Putamen (tissue), 1 donor: ENCODE data around the gene MTFR1L.

Source experiments
- DNase-seq: peaks from one replicate; pipeline ENCODE4 v3.0.0-alpha.2; 2016; ENCODE audit warnings: low spot score

MTFR1L gene

DNA sequence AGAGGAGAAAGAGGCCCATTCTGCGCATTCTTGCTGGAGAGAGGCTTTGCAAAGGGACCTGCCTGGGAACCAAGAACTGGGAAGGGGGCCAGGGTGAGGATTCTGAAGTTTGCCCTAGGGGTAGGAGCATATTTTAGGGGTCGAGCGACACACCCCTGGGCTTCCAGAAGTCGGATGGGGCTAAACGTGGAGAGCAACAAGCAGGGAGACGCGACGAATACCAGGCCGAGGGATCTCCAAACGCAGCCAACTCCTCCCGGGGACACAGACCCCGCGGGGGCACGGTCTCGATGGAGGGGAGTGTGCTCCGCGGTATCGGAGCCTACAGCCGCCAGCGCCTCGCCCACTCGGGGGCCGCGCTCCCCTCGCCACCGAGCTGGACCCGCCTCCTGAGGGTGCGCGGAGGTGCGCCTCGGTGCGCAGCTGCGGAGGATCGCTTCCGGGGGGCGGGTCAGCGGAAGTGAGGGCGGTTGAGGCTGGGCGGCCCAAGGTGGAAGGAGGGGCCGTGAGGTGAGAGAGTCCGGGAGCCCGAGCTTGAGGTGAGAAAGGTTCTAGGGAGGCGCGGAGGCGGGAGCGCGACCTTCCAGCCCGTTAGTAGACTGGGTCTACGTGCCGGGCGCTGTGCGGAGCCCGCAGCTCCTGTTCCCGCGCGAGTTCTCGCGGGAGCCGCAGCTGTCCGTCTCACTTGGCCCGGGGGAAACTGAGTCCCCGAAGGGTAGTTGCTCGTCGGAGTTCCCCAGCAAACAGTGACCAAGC, at the start of gene MTFR1L:
Gene MTFR1L (plus strand): TSS at position 464 of the 756 bp plus-strand sequence. CDS start 3,151 bp downstream, outside the sequence.
- DNase-seq = peak; percentile 82

DNA sequence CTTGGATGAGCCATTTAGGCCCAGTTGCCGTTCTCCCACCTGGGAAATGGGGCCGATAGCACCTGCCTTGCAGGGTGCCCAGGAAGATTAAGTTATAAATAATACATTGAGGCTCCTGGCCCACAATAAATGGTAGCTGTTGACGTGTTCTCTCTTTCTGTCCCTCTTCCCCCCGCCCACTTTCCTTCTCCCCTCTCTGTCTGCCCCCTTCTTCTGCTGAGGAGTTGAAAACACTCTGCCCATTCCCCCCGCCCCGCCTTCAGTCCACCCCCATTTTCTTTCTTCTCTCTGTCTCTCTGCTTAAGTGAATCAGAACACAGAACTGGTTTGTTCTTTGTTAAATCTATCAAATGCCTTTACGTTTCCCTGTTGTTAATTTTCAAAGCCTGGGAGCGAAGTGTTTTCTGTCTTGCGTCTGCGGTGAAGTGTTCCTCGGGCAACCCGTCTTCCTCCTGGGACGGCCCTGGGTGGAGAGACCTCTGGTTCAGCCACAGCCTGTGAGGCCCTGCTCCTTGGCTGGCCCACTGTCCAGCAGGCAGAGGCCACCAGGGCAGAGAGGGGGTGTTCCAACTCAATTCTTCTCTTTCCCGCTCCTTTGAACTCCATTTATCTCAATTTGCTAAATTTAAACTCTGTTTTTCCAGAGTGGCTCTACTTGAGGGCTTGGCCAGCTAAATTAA, 49.1 kb upstream of the MTFR1L start:
- no peak for DNase-seq

DNA sequence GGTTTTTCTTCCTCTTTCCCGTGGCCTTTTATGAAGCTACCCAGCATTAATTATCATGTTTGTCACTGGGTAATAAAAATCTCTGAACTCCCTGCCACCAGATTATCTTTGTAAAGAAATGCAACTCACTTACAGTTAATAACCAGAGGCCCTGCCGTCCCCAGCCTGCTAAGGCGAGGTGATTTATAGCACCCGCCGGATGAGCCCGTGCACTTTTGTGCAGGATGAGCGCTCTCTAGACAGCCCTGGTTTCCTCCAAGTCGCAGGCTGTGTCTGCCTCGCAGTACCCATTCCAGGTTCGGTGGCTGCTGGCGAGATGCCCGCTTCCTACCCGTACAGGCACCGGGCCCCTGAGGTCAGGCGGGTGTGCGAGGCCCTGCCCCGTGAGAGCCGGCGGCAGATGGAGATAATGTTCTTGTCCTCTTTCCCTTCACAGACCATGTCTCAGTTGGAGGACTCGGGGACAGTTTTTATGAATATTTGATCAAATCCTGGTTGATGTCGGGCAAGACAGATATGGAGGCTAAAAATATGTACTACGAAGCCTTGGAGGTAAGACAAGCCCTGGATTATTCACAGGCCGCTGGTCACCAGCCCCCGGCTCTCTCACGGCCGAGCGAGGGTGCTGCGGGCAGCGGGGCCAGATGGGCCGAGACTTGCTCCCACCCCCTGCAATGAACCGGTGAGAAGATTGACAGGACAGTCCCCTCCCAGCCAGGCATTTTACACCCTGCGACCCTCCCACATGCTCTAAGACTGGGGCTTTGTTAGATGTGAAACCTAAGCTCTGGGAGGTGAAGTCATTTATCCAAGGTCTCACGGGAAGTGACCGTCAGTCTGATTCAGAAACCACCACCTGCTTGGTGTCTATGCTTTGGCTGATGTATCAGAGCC, 48.3 kb upstream of the MTFR1L start:
- no peak for DNase-seq

DNA sequence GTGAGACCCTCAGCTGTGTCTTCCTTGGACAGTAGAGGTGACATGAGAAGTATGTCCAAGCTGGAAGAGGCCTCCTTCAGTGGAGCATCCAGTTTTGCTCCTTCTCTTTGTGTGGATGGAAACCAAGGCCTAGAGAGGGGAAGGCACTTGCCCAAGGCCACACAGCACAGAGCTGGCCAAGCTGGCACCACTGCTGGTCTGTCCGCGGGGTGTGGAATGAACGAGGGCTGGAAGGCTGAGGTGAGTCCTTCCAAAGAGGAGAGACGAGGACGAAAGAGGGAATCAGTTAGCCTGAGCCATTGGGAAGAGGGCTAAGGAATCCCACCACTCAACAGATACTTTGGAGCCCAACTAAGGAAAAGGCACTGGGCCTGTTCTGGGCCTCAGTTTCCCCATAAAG, 47.6 kb upstream of the MTFR1L start:
- no peak for DNase-seq

DNA sequence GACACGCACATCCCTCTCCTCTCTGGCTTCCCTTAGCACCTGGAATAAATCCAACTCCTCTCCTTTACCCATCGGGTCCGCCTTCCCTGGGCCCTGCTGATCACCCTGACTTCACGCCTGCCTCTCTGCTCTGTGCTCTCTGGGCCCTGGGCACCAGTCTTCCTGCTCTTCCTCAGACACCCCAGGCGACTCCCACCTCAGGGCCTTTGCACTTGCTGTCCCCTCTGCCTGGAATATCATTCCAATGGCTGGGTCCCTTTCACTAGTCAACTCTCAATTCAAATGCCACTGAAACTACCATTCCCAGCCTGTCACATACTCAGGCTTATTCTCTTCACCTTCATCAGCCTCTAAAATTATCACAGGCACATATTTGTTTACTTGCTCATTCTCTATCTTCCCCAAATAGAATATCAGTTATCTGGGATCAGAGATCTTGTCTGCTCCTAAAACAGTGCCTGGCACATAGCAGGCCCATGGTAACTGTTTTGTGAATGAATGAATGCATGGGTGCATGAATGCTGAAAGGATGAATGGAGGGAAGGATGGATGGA, 47.0 kb upstream of the MTFR1L start:
- DNase-seq = no peak

DNA sequence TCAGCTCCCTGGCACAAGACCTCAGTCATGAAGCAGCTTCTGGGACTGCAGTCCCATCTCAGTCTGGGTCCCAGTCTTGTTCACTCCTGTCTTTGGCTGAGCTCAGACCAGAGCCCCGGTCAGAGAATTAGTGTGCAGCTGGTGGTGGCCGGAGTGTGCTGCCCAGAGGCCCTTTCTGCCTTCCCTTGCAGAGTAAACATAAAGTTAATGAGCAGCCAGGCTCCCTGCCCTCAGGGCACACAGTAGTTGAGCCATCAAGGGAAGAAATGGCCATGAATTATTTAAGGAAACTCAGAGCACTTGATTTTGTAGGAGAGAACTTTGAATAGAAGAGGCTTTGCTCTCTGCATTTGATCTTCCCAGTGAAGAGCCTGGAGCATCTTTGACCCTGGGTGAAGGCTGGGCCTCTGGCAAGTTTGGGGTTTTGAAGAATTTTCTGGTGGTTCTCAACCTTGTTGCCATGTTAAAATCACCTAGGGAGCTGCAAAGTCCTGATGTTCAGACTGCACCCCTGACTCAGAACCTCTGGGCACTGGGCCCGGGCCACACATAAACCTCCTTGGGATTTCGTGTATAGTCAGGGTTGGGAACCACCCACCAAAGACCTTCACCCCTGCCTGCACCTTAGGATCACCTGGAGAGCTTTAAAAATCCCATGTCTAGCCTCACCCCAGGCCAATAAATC, 46.2 kb upstream of the MTFR1L start:
- no peak for DNase-seq

DNA sequence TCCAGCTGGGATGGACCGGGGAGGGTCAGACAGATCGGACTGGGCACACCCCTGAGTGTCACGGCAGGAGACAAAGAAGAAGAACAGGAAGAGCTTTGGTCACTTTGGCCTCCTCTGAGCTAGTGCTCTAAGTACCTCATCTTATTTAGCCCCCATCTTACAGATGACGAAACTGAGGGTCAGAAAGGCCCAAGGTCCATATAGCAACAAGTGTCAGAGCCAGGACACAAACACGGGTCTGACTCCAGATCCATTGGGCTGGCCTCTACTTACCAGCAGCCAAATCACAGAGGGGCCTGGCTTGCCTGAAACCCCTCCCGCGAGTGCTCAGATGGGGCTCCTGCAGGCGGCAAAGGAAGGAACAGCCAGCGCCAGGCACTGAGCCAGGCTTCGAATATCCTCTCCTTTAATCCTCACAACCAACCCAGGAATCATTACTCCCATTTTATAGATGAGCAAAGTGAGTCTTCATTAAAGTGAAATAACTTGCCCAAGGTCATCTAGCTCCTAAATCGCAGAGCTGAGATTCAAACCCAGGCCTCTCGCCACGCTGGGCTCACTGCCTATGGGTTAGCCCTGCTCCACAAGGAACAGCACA, 45.4 kb upstream of the MTFR1L start:
- DNase-seq = no peak

DNA sequence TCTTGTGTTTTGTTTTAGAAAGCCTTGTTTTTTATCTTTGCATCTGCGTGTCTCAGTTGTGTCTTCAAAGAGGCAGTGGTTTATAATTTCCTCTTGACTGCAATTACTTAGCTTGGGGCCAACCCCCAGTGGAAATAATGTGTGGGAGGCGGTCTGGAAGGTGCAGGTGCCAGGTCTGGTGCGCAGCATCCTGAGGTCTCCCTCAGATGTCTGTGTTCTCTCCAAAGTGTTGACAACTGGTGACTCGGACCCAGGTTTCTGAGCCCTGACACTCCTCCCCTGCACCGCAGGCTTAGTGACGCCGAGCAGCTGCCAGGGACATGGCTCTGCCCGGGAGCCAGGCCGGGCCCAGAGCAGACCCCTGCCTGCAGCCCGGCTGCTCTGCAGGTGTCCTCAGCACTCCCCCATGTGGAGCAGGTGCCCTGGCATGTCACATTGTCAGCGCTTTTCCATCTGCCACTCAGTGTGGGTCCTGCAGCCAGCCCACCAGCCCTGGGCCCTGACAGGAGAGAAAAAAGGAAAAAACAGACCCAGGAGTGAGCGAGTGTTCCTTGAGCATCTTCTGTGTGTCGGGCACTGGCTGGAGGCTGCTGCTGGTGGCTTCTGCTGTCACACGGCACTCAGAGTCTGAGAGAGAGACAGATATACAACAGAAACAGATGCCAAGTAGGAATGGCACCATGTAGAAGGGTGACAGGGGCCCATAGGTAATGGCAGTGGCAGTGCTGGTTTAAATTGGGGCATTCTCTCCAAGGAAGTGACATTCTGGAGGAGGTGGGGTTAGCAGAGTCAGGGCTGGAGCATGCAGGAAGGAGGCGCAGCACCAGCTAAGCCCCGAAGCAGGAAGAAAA, 44.6 kb upstream of the MTFR1L start:
- DNase-seq = no peak

DNA sequence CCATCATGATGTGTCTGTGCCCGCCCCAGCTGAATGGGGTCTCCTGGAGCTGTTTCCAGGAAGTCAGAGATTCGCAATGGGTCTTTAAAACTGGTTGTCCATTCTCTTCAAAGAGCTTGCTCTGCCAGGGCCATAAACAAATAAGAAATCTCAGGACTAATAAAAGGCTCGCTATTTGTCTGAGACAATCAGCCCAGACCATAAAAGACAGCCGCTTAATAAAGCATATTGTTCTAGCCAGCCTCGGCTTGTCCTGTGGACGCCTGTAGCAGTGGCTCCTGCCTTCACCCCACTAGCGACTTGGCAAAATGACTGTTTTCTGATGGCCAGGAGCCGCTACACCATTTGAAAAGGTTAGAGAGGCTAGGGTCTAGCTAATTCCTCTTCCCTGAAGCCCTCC, 40.4 kb upstream of the MTFR1L start:
- DNase-seq = no peak

DNA sequence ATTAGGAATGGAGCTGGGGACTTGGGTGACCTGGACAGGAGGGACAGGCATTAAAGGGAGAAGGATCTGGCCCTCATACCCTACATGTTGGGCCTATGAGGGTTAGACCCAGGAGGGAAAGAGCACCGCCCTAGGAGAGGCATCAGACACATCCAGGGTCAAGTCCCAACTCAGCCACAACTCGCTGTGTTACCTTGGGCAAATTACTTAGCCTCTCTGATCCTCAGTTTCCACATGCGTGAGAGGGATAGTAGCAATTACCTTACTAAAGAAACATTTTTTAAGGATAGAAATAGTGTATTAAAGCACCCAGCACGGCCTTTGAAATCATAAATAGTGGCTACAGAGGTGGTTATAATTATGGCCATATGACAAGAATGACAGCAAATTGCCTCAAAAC, 39.9 kb upstream of the MTFR1L start:
- DNase-seq = no peak

DNA sequence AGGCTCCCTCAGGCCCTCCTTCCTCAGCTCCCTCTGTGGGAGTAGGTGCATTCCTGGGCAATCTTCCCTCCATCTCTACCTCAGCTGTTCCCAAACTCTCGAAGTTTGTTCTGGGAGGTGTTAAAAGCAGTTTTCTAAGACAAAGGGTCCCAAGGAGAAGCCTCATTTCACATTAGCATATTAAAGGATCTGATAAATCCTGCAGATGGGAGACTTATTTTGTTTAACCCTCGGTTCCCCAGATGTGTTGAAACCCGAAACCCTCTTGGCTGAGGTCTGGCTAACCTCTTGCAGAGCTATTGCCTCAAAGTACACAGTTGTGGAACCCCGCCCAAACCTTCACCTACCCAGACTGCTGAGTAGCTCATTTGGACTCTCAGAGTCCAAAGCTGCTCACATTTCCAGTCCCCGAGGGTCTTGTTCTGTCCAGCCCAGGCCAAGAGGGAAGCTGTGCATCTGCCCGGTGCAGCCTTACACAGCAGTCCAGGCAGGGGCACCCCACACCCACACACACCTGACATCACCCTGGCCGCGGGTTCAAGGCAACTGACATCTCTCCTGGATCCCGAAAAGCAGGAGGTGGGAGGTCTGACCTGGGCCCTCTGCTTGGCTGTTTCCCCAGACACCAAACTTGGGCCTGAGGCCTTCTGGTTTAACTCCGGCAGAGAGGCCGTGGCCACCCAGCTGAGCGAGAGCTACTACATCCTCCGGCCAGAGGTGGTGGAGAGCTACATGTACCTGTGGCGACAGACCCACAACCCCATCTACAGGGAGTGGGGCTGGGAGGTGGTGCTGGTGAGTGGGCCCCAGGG, 39.2 kb upstream of the MTFR1L start:
- no peak for DNase-seq

DNA sequence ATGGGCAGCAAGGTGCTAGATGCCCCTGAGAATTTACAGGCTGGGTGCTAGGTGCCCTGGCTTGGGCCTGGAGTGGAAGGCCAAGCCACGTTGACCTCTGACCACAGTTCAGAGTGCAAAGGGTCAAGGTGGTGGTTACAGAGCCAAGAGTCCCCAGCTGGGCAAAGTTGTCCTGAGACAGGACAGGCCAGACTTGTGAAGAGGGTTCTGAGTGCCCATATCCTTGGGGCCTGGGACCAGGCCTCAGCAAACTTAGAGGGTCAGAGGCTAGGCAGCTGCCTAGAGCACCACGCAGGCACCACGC, 38.7 kb upstream of the MTFR1L start:
- DNase-seq = no peak

DNA sequence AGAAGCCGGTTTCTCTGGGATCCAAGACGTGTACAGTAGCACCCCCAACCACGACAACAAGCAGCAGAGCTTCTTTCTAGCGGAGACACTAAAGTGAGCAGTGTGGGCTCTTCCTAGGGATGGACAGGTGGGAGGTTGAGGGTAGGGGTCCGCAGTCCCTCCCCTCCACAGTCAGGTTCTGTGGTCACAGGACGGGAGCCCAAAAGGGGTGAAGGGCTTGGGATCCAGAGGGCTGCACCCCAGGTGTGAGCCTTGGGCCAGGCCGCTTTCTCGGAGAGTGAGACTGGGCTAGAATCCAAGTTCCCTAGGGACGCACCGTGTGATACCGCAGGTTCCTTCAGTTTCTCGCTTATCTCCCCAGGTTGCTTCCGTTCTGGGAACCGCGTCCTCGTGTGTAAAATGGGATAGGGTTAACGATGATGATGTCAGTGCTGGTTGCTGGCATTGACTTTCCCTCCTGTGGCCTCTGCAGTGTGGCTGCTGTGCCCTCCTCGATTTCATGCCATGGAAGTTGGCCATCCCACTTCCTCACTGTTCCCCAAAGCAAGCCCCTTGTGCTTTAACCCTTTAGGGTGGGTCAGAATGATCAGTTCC, 37.0 kb upstream of the MTFR1L start:
- DNase-seq = no peak

DNA sequence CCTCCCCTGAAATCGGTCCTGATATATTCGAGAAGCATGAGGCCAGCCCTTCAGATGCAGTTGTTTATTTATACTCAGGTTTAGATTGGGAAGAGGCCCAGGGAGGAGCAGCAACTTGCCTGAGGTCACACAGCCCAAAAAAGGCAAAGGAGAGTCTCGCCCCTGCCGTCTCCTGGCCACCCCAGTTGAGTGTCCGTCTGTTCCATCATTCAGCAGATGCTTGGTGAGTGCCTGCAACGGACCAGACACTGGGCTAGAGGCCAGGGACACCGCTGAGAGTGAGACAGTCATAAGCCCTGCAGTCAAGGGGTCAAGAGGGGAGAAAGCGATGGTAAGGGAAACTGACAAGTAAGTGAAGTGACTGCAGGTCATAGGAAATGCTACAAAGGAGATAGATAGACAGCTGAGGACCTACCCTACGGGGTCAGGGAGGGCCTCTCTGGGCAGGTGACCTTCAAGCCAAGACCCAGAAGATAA, 35.1 kb upstream of the MTFR1L start:
- DNase-seq = no peak

DNA sequence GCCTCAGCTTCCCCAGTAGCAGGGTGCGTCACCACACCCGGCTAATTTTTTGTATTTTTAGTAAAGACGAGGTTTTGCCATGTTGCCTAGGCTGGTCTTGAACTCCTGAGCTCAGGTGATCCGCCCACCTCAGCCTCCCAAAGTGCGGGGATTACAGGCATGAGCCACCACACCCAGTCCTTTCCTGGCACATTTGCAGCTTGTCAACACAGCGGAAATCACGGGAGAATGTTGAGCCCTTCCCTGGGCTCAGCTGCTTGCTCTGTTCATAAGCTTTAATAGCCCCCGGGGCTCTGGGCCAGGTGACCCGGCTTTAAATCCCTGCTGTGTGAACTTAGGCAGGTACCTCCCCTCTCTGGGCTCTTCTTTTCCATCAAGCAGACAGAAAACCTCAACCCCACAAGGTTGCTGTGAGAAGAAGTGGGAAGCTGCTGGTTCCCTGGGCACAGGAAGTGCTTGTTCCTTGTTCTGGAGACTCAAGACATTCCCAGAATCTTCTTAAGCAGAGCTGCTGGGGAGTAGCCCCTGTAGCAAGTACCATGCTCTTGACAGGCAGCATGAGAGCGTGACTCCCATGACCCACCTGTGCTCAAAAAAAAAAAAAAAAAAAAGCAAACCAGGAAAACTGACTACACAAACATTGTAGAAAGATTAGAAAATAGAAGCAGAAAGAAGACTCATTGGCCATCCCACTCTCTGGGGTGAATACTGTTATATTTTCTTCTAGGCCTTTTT, 34.3 kb upstream of the MTFR1L start:
- DNase-seq = no peak

DNA sequence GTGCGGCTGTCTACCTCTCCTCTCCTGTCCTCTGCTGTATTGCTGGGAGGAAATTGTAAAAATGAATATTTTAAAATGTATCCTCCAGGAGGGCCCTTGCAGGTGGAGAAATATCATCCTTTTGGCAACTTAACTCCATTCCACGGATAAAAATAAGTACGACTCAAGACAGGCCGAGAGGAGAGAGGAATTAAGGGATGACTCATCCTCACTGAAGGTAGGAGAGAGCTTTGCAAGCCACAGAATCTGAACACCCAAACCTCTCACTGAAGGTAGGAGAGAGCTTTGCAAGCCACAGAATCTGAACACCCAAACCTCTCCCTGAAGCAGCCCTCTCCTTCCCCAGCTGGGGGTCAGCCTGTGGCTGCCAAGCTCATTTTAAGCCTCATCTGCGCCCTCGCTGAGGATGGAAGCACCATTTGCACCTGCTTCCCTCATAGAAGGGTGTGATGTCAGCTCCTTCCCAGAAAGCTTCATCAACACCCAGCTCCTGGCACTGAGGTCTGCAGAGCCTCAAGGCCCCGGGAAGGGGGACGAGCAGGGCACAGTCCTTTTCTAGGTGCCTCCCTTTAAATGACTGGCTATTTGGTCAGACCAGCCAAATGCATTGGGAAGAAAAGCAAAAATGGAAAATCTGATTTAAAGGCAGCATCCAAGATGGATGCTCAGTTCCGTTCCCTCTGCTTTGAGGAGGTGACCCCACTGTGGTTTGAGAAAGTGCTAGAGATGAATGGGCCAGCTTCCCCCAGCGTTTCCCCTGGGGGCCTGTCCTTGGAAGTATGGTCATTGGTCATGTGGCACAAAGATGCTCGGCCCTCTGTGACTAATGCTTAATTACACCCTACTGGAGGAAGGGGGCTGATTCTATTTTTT, 32.6 kb upstream of the MTFR1L start:
- peak; percentile 58 for DNase-seq

DNA sequence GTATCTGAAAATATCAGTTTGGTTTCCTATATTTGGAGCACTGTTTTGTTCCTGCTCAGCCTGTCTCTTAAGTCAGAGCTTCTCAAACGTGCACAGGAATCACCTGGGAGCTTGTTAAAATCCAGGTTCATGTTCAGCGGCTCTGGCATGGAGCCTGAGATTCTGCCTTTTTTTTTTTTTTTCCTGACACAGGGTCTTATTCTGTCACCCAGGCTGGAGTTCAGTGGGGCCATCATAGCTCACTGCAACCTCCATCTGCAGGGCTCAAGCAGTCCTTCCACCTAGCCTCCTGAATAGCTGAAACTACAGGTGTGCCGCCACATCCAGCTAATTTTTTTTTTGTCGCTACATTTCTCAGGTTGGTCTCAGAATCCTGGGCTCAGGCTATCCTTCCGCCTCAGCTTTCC, 32.0 kb upstream of the MTFR1L start:
- DNase-seq = peak; percentile 29
